NT2/D1 (cell line): ENCODE results near the gene C16orf74.

ENCODE experiments used
- DNase-seq: peaks from one replicate; pipeline ENCODE4 v3.0.0-alpha.2; 2011; ENCODE audit warnings: low read depth, low spot score
- H3K27me3 ChIP-seq: 2 replicates; pipeline ENCODE4 v1.6.0; 2011; ENCODE audit warnings: mild to moderate bottlenecking; ENCODE audit not compliant: insufficient read length, insufficient read depth
- H3K36me3 ChIP-seq: 2 replicates; pipeline ENCODE4 v1.6.1; 2011; ENCODE audit warnings: mild to moderate bottlenecking, low read length, mixed read lengths; ENCODE audit not compliant: insufficient read depth, insufficient read length
- H3K4me1 ChIP-seq: 2 replicates; pipeline ENCODE4 v1.5.1; 2011; ENCODE audit not compliant: insufficient read depth, insufficient read length
- H3K4me3 ChIP-seq: 2 replicates; pipeline ENCODE4 v1.5.1; 2011; ENCODE audit warnings: low read depth; ENCODE audit not compliant: insufficient read length
- H3K9ac ChIP-seq: 2 replicates; pipeline ENCODE4 v1.6.0; 2011; ENCODE audit warnings: low read depth; ENCODE audit not compliant: insufficient read length
- H3K9me3 ChIP-seq: 2 replicates; pipeline ENCODE4 v1.5.1; 2011; ENCODE audit warnings: mild to moderate bottlenecking, low read length; ENCODE audit not compliant: insufficient read depth
- SUZ12 ChIP-seq: IDR thresholded peaks from 2 replicates; pipeline ENCODE4 v1.6.1; 2011; ENCODE audit not compliant: insufficient read length, insufficient read depth; ENCODE audit errors: extremely low read depth
- YY1 ChIP-seq: IDR thresholded peaks from 2 replicates; pipeline ENCODE4 v1.6.1; 2011; ENCODE audit not compliant: insufficient read length, insufficient read depth
- ZNF274 ChIP-seq: IDR thresholded peaks from 2 replicates; pipeline ENCODE4 v1.6.1; 2011; ENCODE audit warnings: mild to moderate bottlenecking, low read depth, low read length

Gene C16orf74

GRCh38 chr16:85733155-85733838 lies 17.6 kb downstream of the C16orf74 start:
- peaks cover 18% of the 10 kb centered on the region for H3K4me1 ChIP-seq
- H3K27me3 ChIP-seq: no peaks in the 10 kb centered on the region
- H3K36me3 ChIP-seq: peaks cover 2% of the 10 kb centered on the region
- H3K9me3 ChIP-seq: no peaks in the 10 kb centered on the region
- DNase-seq: no peak
- TF ChIP-seq ZNF274 (no peak), SUZ12 (no peak), YY1 (no peak)
- no peak overlapping the region for H3K9ac ChIP-seq
- no peak overlapping the region for H3K4me3 ChIP-seq

- H3K9ac ChIP-seq: no peak overlapping the region
- peaks cover 1% of the 10 kb centered on the region for H3K36me3 ChIP-seq
- peaks cover 3% of the 10 kb centered on the region for H3K27me3 ChIP-seq
- H3K4me1 ChIP-seq: peaks cover 17% of the 10 kb centered on the region
- no peak for DNase-seq
- no peaks in the 10 kb centered on the region for H3K9me3 ChIP-seq
- no peak overlapping the region for H3K4me3 ChIP-seq
- TF ChIP-seq ZNF274 (no peak), SUZ12 (no peak), YY1 (no peak)
Measured at GRCh38 chr16:85731179-85731578, 19.7 kb downstream of the C16orf74 start.

DNA sequence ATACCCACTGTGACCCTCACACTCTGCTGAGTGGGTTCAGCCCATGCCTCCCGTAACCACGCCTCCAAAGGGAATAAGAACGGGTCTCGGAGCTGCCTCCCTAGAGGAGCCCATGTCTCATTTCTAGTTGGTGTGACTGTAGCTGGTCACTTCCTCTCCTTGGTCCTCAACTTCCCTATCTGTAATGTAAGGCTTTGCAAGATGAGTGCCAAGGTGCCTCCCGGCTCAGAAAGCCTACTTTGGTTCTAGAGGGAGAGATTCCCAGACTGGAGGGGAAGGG lies 20.8 kb downstream of the C16orf74 start:
- TF ChIP-seq YY1 (no peak), ZNF274 (no peak), SUZ12 (no peak)
- Histone ChIP-seq H3K4me1 (peaks cover 17% of the 10 kb centered on the region), H3K9ac (no peak overlapping the region)

GRCh38 chr16:85729452-85730185 lies 21.3 kb downstream of the C16orf74 start:
- peaks cover 7% of the 10 kb centered on the region for H3K27me3 ChIP-seq
- TF ChIP-seq YY1 (no peak), SUZ12 (no peak), ZNF274 (no peak)
- no peaks in the 10 kb centered on the region for H3K9me3 ChIP-seq
- peaks cover 7% of the 10 kb centered on the region for H3K36me3 ChIP-seq
- peaks cover 12% of the 10 kb centered on the region for H3K4me1 ChIP-seq
- H3K9ac ChIP-seq: no peak overlapping the region
- DNase-seq: no peak
- H3K4me3 ChIP-seq: no peak overlapping the region

More for the DNA sequence above, 20.8 kb downstream of the C16orf74 start:
- no peak for DNase-seq
- Histone ChIP-seq H3K9me3 (no peaks in the 10 kb centered on the region), H3K36me3 (peaks cover 7% of the 10 kb centered on the region), H3K27me3 (peaks cover 7% of the 10 kb centered on the region), H3K4me3 (no peak overlapping the region)

GRCh38 chr16:85728879-85729278 lies 22.0 kb downstream of the C16orf74 start:
- no peak for DNase-seq
- Histone ChIP-seq H3K4me3 (no peak overlapping the region), H3K9ac (no peak overlapping the region), H3K27me3 (peaks cover 7% of the 10 kb centered on the region), H3K9me3 (no peaks in the 10 kb centered on the region), H3K4me1 (peaks cover 4% of the 10 kb centered on the region), H3K36me3 (peaks cover 7% of the 10 kb centered on the region)
- TF ChIP-seq ZNF274 (no peak), SUZ12 (no peak), YY1 (no peak)

DNA sequence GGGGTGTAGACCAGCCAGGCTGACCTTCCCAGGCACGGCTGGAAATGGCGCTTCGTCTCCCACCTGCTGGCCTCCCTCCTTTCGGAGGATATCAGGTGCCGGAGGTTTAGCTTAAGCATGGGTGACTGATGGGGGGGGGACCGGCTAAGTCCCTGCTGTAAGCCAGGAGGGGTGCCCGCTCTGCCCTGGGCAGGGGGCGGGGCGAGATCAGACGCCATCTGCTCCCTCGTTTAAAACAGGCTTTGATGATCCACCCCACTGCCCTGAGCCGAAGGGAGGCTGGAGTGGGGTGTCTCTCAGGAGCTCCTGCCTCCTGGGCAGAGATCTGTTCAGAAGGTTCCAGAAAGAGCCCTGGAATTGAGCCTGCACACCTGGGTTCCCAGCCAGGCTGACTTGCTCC lies 26.0 kb downstream of the C16orf74 start:
- no peak for DNase-seq
- Histone ChIP-seq H3K27me3 (peaks cover 7% of the 10 kb centered on the region), H3K4me1 (peaks cover 6% of the 10 kb centered on the region), H3K36me3 (peaks cover 7% of the 10 kb centered on the region), H3K9ac (peak overlapping the region; percentile 11), H3K4me3 (no peak overlapping the region), H3K9me3 (no peaks in the 10 kb centered on the region)
- no peak for TF ChIP-seq SUZ12
- TF ChIP-seq ZNF274: no peak
- no peak for TF ChIP-seq YY1

GRCh38 chr16:85724126-85724879 lies 26.6 kb downstream of the C16orf74 start:
- TF ChIP-seq ZNF274 (no peak), YY1 (no peak), SUZ12 (no peak)
- peaks cover 7% of the 10 kb centered on the region for H3K27me3 ChIP-seq
- no peak overlapping the region for H3K4me3 ChIP-seq
- H3K36me3 ChIP-seq: peaks cover 7% of the 10 kb centered on the region
- H3K4me1 ChIP-seq: peaks cover 6% of the 10 kb centered on the region
- no peak for DNase-seq
- H3K9me3 ChIP-seq: no peaks in the 10 kb centered on the region
- H3K9ac ChIP-seq: no peak overlapping the region
